GM21576 (cell line): ENCODE measurements around the gene ATPAF2.
"Not testable (repeated sequence)": the region's sequence is repeated elsewhere in the genome, so short reads cannot be mapped to it uniquely, and the experiment has no call there.

Experiments used
- ATAC-seq: cut with Tn5 transposase; IDR thresholded peaks from one replicate; pipeline ENCODE4 v1.9.1; 2021; ENCODE audit warnings: mild to moderate bottlenecking, moderate library complexity; ENCODE audit not compliant: unreplicated experiment

The ATPAF2 gene

GRCh38 chr17:18014006-18014405 lies 25.0 kb downstream of the ATPAF2 start:
- ATAC-seq: no peak

- no peak for ATAC-seq
These were observed 27.7 kb downstream of the ATPAF2 start for GRCh38 chr17:18011286-18011685.

- no peak for ATAC-seq
These were observed 29.2 kb downstream of the ATPAF2 start for GRCh38 chr17:18009609-18010420.

GRCh38 chr17:18008496-18009268 lies 30.3 kb downstream of the ATPAF2 start:
- no peak for ATAC-seq

- no peak for ATAC-seq
These were observed 32.3 kb downstream of the ATPAF2 start for GRCh38 chr17:18006495-18007239.

GRCh38 chr17:18005496-18005895 lies 33.5 kb downstream of the ATPAF2 start:
- ATAC-seq: no peak

- no peak for ATAC-seq
These were observed 34.1 kb downstream of the ATPAF2 start for GRCh38 chr17:18004884-18005305.

GRCh38 chr17:18004345-18004744 lies 34.6 kb downstream of the ATPAF2 start:
- no peak for ATAC-seq

- no peak for ATAC-seq
These were observed 36.8 kb downstream of the ATPAF2 start for GRCh38 chr17:18002171-18002570.

GRCh38 chr17:18000030-18000408 lies 38.9 kb downstream of the ATPAF2 start:
- ATAC-seq: no peak

- no peak for ATAC-seq
These were observed 39.5 kb downstream of the ATPAF2 start for GRCh38 chr17:17999364-18000029.

- no peak for ATAC-seq
These were observed 40.0 kb downstream of the ATPAF2 start for GRCh38 chr17:17998934-17999333.

GRCh38 chr17:17995887-17996286 lies 43.1 kb downstream of the ATPAF2 start:
- not testable (repeated sequence) for ATAC-seq

- no peak for ATAC-seq
These were observed 44.5 kb downstream of the ATPAF2 start for GRCh38 chr17:17994271-17995069.

GRCh38 chr17:17993852-17994251 lies 45.1 kb downstream of the ATPAF2 start:
- ATAC-seq: no peak

- no peak for ATAC-seq
These were observed 45.6 kb downstream of the ATPAF2 start for GRCh38 chr17:17993366-17993765.

- no peak for ATAC-seq
These were observed 48.7 kb downstream of the ATPAF2 start for GRCh38 chr17:17990282-17990681.

GRCh38 chr17:17989618-17990017 lies 49.4 kb downstream of the ATPAF2 start:
- no peak for ATAC-seq

- no peak for ATAC-seq
These were observed 49.9 kb downstream of the ATPAF2 start for GRCh38 chr17:17989081-17989480.

- no peak for ATAC-seq
These were observed 50.5 kb downstream of the ATPAF2 start for GRCh38 chr17:17988427-17988945.
